ENCODE measurements around the gene KRT39. TPM values are rescaled to one million over a fixed set of nuclear protein-coding genes. Genes with fewer than 3 reads are reported as not detected.

KRT39 gene
- total and polyA plus RNA-seq, 2 donors (not counting 3 experiments of a cell fraction or from before 2014, with no cell fraction given): not detected

GRCh38 chr17:40909351-40909750, 57.4 kb downstream of the KRT39 start:
- TF ChIP-seq POLR2AphosphoS5 (IDR thresholded peaks at IDR 0.05; ENCODE audit: insufficient read depth, low read depth, low read length): no peak
- no peak for TF ChIP-seq GATA2 (IDR thresholded peaks at IDR 0.05; ENCODE audit: insufficient read depth, insufficient read length, low read depth, low read length)
- peak; percentile 83 for TF ChIP-seq JUN (IDR thresholded peaks at IDR 0.05; ENCODE audit: borderline replicate concordance, insufficient read depth, insufficient read length, low read depth)
- TF ChIP-seq CTCF (IDR thresholded peaks at IDR 0.05; ENCODE audit: extremely low read depth in 1 of 2, insufficient read depth in 1 of 2, low read depth in 1 of 2, low read length in 2 of 2): peak; percentile 75 to 77
- no peak for TF ChIP-seq POLR2A (IDR thresholded peaks at IDR 0.05; ENCODE audit: low read depth, low read length)
- peak; percentile 91 for TF ChIP-seq FOS (IDR thresholded peaks at IDR 0.05; ENCODE audit: borderline replicate concordance, insufficient read depth, low read length)
- no peak overlapping the region for H3K27ac ChIP-seq (ENCODE audit: insufficient read depth, low read depth, low read length)
- no peak overlapping the region for H2AFZ ChIP-seq (ENCODE audit: low read depth, low read length)
- peaks cover 0 to 3% of the 10 kb centered on the region in 2 experiments for H3K27me3 ChIP-seq (ENCODE audit: control insufficient read depth in 2 of 2, insufficient read depth in 2 of 2, low read length in 2 of 2)
- CTCF ChIA-PET: interaction anchor here (0.6 to 4.0 kb wide), 22 partner anchors 21 to 757 kb away, joined by 3 to 50 read pairs (median 3); partner anchors contain the start of gene KRT36
- H3K79me2 ChIP-seq (ENCODE audit: control insufficient read depth, insufficient read depth, low read length): no peaks in the 10 kb centered on the region
- H3K36me3 ChIP-seq (ENCODE audit: control insufficient read depth in 2 of 2, extremely low read depth in 1 of 2, insufficient read depth in 2 of 2, low read length in 2 of 2): no peaks in the 10 kb centered on the region
- no peak overlapping the region for H3K4me3 ChIP-seq (replicated peaks in 1 of 3; ENCODE audit: insufficient read depth in 1 of 3, low read depth in 1 of 3, low read length in 3 of 3)
- H3K9me1 ChIP-seq (replicated peaks; ENCODE audit: control insufficient read depth, extremely low read depth, insufficient read depth, low read length): no peaks in the 10 kb centered on the region
- POLR2A ChIA-PET: no interaction called here
- DNase-seq (ENCODE audit: low read depth, low spot score): peak; percentile 90
- H3K9me3 ChIP-seq (replicated peaks; ENCODE audit: control insufficient read depth, insufficient read depth, low read length): no peaks in the 10 kb centered on the region
- no TSS peak for BruUV-seq (replicated peaks)
- peak; percentile 98 for FAIRE-seq
- no peak overlapping the region for H3K9ac ChIP-seq (replicated peaks; ENCODE audit: extremely low read depth, insufficient read depth, low read length)
- H4K20me1 ChIP-seq (replicated peaks; ENCODE audit: control insufficient read depth, extremely low read depth, insufficient read depth, low read length): no peaks in the 10 kb centered on the region
- intact Hi-C loops (cut with micrococcal nuclease) (loop anchor here (1.0 kb wide), 8 partner anchors 52 to 757 kb away; no protein-coding TSS in a partner anchor), dilution Hi-C loops (cut with MboI; ENCODE audit: extremely low pct_ligation_motif_present, low sequenced_read_pairs) (no loop called here)
- H3K4me2 ChIP-seq (ENCODE audit: insufficient read depth, low read length): no peak overlapping the region
- peaks cover 13% of the 10 kb centered on the region for H3K4me1 ChIP-seq (ENCODE audit: control insufficient read depth, extremely low read depth, insufficient read depth, low read length)

Small RNAs within 50 kb of the gene (small RNA-seq; reads per million reads assigned to genes)
- gene KRTAP3-4P (ENCODE audit: insufficient read depth, insufficient read length, low read depth, low replicate concordance): not detected

Other genes with a start within 250 kb of the KRT39 start
Only the 30 nearest of the 33 such genes appear.
- not detected in 2 replicates for gene KRT26, start 194.7 kb downstream of the KRT39 start, total RNA-seq
- not detected in 2 replicates for gene KRT26, start 194.7 kb downstream of the KRT39 start, polyA plus RNA-seq
- not detected in 2 replicates for gene KRT27, start 184.4 kb downstream of the KRT39 start, total RNA-seq
- gene KRT27, start 184.4 kb downstream of the KRT39 start, polyA plus RNA-seq: not detected in 2 replicates
- gene KRT28, start 167.0 kb downstream of the KRT39 start, total RNA-seq: not detected in 2 replicates
- gene KRT28, start 167.0 kb downstream of the KRT39 start, polyA plus RNA-seq: not detected in 2 replicates
- 51.4 and 55.6 TPM in 2 replicates for gene KRT10, start 144.3 kb downstream of the KRT39 start, total RNA-seq
- 5.1 and 5.4 TPM in 2 replicates for gene KRT10, start 144.3 kb downstream of the KRT39 start, polyA plus RNA-seq
- gene KRT12, start 99.7 kb downstream of the KRT39 start, total RNA-seq: not detected in 2 replicates
- gene KRT12, start 99.7 kb downstream of the KRT39 start, polyA plus RNA-seq: not detected in 2 replicates
- gene KRT20, start 81.7 kb downstream of the KRT39 start, total RNA-seq: not detected in 2 replicates
- gene KRT20, start 81.7 kb downstream of the KRT39 start, polyA plus RNA-seq: not detected in 2 replicates
- gene KRT23, start 29.3 kb downstream of the KRT39 start, total RNA-seq: not detected in 2 replicates
- gene KRT23, start 29.3 kb downstream of the KRT39 start, polyA plus RNA-seq: not detected in 2 replicates
- not detected in 2 replicates for gene KRT40, start 17.4 kb upstream of the KRT39 start, total RNA-seq
- gene KRT40, start 17.4 kb upstream of the KRT39 start, polyA plus RNA-seq: not detected in 2 replicates
- gene KRTAP3-3, start 27.2 kb upstream of the KRT39 start, total RNA-seq: not detected in 2 replicates
- gene KRTAP3-3, start 27.2 kb upstream of the KRT39 start, polyA plus RNA-seq: not detected in 2 replicates
- not detected in 2 replicates for gene KRTAP3-2, start 33.0 kb upstream of the KRT39 start, total RNA-seq
- not detected in 2 replicates for gene KRTAP3-2, start 33.0 kb upstream of the KRT39 start, polyA plus RNA-seq
- gene KRTAP3-1, start 42.2 kb upstream of the KRT39 start, total RNA-seq: not detected in 2 replicates
- gene KRTAP3-1, start 42.2 kb upstream of the KRT39 start, polyA plus RNA-seq: not detected in 2 replicates
- gene KRTAP1-5, start 60.3 kb upstream of the KRT39 start, total RNA-seq: not detected in 2 replicates
- not detected in 2 replicates for gene KRTAP1-5, start 60.3 kb upstream of the KRT39 start, polyA plus RNA-seq
- gene KRTAP1-4, start 63.2 kb upstream of the KRT39 start, total RNA-seq: not detected in 2 replicates
- gene KRTAP1-4, start 63.2 kb upstream of the KRT39 start, polyA plus RNA-seq: not detected in 2 replicates
- not detected in 2 replicates for gene KRTAP1-3, start 67.9 kb upstream of the KRT39 start, total RNA-seq
- not detected in 2 replicates for gene KRTAP1-3, start 67.9 kb upstream of the KRT39 start, polyA plus RNA-seq
- gene KRTAP1-1, start 74.5 kb upstream of the KRT39 start, total RNA-seq: not detected in 2 replicates
- not detected in 2 replicates for gene KRTAP1-1, start 74.5 kb upstream of the KRT39 start, polyA plus RNA-seq
- not detected in 2 replicates for gene KRTAP2-1, start 80.4 kb upstream of the KRT39 start, total RNA-seq
- not detected in 2 replicates for gene KRTAP2-1, start 80.4 kb upstream of the KRT39 start, polyA plus RNA-seq
- gene KRTAP2-2, start 88.3 kb upstream of the KRT39 start, total RNA-seq: not detected in 2 replicates
- not detected in 2 replicates for gene KRTAP2-2, start 88.3 kb upstream of the KRT39 start, polyA plus RNA-seq
- gene KRTAP2-3, start 93.2 kb upstream of the KRT39 start, total RNA-seq: not detected in 2 replicates
- not detected in 2 replicates for gene KRTAP2-3, start 93.2 kb upstream of the KRT39 start, polyA plus RNA-seq
- not detected in 2 replicates for gene KRTAP2-4, start 98.9 kb upstream of the KRT39 start, total RNA-seq
- gene KRTAP2-4, start 98.9 kb upstream of the KRT39 start, polyA plus RNA-seq: not detected in 2 replicates
- not detected in 2 replicates for gene KRTAP4-7, start 117.2 kb upstream of the KRT39 start, total RNA-seq
- gene KRTAP4-7, start 117.2 kb upstream of the KRT39 start, polyA plus RNA-seq: not detected in 2 replicates
- gene KRTAP4-8, start 131.2 kb upstream of the KRT39 start, total RNA-seq: not detected in 2 replicates
- gene KRTAP4-8, start 131.2 kb upstream of the KRT39 start, polyA plus RNA-seq: not detected in 2 replicates
- not detected in 2 replicates for gene KRTAP4-16, start 135.3 kb upstream of the KRT39 start, total RNA-seq
- not detected in 2 replicates for gene KRTAP4-16, start 135.3 kb upstream of the KRT39 start, polyA plus RNA-seq
- not detected in 2 replicates for gene KRTAP4-9, start 138.4 kb upstream of the KRT39 start, total RNA-seq
- not detected in 2 replicates for gene KRTAP4-9, start 138.4 kb upstream of the KRT39 start, polyA plus RNA-seq
- gene KRTAP4-11, start 151.4 kb upstream of the KRT39 start, total RNA-seq: not detected in 2 replicates
- gene KRTAP4-11, start 151.4 kb upstream of the KRT39 start, polyA plus RNA-seq: not detected in 2 replicates
- gene KRTAP4-12, start 157.2 kb upstream of the KRT39 start, total RNA-seq: not detected in 2 replicates
- gene KRTAP4-12, start 157.2 kb upstream of the KRT39 start, polyA plus RNA-seq: not detected in 2 replicates
- gene KRTAP4-6, start 173.6 kb upstream of the KRT39 start, total RNA-seq: not detected in 2 replicates
- not detected in 2 replicates for gene KRTAP4-6, start 173.6 kb upstream of the KRT39 start, polyA plus RNA-seq
- not detected in 2 replicates for gene KRTAP4-5, start 182.9 kb upstream of the KRT39 start, total RNA-seq
- not detected in 2 replicates for gene KRTAP4-5, start 182.9 kb upstream of the KRT39 start, polyA plus RNA-seq
- not detected in 2 replicates for gene KRTAP4-4, start 193.8 kb upstream of the KRT39 start, total RNA-seq
- not detected in 2 replicates for gene KRTAP4-4, start 193.8 kb upstream of the KRT39 start, polyA plus RNA-seq
- gene KRTAP4-3, start 201.3 kb upstream of the KRT39 start, total RNA-seq: not detected in 2 replicates
- gene KRTAP4-3, start 201.3 kb upstream of the KRT39 start, polyA plus RNA-seq: not detected in 2 replicates
- not detected in 2 replicates for gene KRTAP4-2, start 211.3 kb upstream of the KRT39 start, total RNA-seq
- gene KRTAP4-2, start 211.3 kb upstream of the KRT39 start, polyA plus RNA-seq: not detected in 2 replicates

Measured in endothelial cell of umbilical vein (primary cell).